GM12864 (cell line): ENCODE data around the gene PCNX2.

Experiments
- DNase-seq: peaks from one replicate; pipeline ENCODE4 v3.0.0-alpha.2; 2011; ENCODE audit warnings: low read depth
- H3K4me3 ChIP-seq: 2 replicates; pipeline ENCODE4 v1.5.1; 2011; ENCODE audit warnings: mild to moderate bottlenecking, low read depth, low read length, control low read depth
- TF ChIP-seq, protein P1 (sequence below): IDR thresholded peaks from 2 replicates; pipeline ENCODE4 v1.5.1; 2011; ENCODE audit warnings: low read depth, mild to moderate bottlenecking, moderate library complexity, low read length, control low read depth, inconsistent platforms; ENCODE audit errors: missing control alignments

Gene PCNX2

DNA sequence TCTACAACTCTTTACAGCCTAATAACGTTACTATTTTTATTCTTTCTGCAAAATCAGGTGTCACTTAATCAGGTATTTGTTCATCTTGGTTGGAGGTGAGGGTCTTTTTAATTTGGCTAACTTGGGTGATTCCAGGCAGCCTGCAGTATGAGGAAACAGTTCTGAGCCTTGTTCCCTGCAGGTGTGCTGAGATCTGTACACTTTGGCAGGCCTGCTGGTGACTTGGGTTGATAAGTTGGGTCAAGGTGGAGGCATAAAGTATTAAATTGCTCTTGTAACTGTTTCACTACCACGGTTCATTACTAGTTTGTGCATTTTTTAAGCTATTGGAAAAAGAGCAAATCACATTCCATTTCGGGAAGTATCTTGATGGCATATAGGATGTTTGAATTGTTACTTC is 42.0 kb upstream of the PCNX2 start:
- DNase-seq = no peak
- H3K4me3 ChIP-seq = no peak overlapping the region
- TF ChIP-seq, protein P1, sequence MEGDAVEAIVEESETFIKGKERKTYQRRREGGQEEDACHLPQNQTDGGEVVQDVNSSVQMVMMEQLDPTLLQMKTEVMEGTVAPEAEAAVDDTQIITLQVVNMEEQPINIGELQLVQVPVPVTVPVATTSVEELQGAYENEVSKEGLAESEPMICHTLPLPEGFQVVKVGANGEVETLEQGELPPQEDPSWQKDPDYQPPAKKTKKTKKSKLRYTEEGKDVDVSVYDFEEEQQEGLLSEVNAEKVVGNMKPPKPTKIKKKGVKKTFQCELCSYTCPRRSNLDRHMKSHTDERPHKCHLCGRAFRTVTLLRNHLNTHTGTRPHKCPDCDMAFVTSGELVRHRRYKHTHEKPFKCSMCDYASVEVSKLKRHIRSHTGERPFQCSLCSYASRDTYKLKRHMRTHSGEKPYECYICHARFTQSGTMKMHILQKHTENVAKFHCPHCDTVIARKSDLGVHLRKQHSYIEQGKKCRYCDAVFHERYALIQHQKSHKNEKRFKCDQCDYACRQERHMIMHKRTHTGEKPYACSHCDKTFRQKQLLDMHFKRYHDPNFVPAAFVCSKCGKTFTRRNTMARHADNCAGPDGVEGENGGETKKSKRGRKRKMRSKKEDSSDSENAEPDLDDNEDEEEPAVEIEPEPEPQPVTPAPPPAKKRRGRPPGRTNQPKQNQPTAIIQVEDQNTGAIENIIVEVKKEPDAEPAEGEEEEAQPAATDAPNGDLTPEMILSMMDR = no peak

DNA sequence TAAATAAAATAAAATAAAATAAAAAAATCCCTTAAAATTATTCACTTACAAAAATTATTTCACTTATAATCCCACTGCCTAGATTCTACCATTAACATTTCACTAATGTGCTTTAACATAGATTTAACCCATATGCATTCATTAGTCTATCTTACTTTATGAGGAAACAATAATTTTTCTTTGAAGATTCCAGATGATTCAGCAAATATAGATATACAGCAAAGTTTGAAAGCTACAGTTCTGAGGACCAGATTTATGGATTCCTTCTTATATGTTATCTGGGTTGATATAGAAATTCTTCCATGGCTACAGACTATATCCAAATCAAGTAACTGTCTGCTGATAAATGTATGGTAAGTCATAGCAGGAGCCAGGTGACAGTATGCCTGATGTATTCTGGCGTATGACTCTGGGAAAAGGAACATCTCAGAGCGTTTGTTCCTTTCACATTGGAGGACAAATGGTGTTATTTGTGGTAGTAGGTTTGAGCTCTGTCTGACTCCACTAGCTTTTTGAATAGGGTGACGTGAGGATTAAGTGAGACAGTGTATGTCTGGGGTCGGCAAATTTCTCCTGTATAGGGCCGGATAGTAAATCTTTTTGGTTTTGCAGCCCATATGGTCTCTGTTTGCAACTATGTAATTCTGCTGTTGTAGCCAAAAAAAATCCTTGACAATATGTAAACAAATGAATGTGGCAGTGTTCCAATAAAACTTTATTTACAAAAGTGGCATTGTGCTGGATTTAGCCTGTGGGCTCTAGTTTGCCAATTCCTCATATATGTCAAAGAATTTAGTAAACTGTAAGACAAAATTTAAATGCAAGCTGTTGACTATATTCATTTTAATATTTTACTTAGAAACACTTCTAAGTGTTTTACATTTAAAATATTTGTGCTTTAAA is 41.3 kb upstream of the PCNX2 start:
- TF ChIP-seq, protein P1 = no peak
- no peak for DNase-seq
- H3K4me3 ChIP-seq = no peak overlapping the region

DNA sequence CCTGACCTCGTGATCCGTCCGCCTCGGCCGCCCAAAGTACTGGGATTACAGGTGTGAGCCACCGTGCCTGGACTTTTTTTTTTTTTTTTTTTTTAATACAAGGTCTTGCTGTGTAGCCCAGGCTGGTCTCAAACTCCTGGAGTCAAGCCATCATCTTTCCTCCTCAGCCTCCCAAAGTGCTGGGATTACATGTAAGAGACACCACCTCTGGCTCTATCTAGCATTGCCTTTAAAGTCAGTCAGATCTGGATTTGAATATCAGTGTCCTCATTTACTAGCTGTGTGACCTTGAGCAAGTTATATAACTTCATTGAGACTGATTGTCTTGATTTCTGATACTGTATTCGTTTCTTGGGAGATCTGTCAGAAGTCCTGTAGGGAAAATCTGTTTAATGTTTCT is 38.6 kb upstream of the PCNX2 start:
- TF ChIP-seq, protein P1 = no peak
- H3K4me3 ChIP-seq = no peak overlapping the region
- no peak for DNase-seq

DNA sequence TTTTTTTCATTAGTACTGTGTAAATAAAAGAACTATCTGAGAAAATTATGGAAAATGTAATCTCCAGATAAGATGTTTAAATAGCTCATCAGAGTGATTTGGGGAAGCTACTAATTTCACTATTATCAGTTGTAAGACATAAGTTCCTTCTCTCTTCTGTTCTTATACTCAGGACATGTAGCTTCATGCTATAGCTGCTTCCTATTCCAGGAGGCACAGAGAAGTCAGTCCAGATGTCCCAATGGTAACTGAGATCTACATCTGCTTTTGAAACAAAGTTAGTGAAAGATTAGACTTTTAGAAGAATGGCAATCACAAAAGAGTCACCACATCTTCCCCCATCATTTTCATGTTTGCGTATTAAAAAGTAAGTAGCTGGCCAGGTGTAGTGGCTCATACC is 37.6 kb upstream of the PCNX2 start:
- no peak for DNase-seq
- H3K4me3 ChIP-seq = no peak overlapping the region
- TF ChIP-seq, protein P1 = no peak

DNA sequence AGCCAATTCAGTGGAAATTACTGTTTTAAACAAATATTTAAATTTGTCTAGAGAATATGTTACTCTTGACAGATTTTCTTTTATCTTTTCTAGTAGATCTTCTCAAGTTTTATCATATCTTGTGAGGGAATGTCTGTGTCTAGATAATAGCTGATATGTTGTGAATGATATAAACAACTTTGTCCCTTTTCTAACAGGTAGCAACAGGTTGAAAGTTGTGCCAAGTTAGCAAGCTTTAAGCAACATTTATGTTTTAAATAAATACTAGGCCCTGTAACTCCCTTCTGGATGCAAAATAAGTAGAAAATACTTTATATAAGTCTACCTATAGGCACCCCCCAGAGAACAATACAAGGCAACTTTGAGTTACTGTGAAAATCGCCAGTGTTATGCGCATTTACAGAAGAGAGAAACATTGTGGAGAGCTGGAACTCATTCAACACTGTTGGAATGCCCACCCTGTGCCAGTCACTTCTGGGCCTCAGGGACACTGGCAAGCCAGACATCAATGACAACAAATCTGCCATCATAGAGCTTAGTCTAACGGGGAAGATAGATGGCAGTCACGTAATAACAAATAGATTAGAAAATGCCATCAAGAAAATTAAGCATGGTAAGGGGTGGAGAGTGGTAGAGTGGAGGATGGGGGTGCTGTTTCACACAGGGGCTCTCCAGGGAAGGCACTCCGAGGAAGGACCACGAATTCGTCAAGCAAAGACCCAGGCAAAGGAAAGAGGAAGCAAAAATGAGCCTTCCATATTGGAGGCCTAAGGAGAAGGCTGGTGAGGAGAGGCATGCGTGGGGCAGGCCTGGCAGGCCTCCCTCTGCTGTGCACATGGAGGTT is 36.4 kb upstream of the PCNX2 start:
- TF ChIP-seq, protein P1 = no peak
- no peak overlapping the region for H3K4me3 ChIP-seq
- DNase-seq = no peak

DNA sequence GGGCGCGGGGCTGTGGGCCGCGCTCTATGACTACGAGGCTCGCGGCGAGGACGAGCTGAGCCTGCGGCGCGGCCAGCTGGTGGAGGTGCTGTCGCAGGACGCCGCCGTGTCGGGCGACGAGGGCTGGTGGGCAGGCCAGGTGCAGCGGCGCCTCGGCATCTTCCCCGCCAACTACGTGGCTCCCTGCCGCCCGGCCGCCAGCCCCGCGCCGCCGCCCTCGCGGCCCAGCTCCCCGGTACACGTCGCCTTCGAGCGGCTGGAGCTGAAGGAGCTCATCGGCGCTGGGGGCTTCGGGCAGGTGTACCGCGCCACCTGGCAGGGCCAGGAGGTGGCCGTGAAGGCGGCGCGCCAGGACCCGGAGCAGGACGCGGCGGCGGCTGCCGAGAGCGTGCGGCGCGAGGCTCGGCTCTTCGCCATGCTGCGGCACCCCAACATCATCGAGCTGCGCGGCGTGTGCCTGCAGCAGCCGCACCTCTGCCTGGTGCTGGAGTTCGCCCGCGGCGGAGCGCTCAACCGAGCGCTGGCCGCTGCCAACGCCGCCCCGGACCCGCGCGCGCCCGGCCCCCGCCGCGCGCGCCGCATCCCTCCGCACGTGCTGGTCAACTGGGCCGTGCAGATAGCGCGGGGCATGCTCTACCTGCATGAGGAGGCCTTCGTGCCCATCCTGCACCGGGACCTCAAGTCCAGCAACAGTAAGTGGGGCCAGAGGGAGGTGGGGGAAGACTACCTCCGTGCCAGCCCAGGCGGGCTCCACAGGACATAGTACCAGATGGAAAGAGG is 32.8 kb upstream of the PCNX2 start:
- H3K4me3 ChIP-seq = peak overlapping the region; percentile 68
- TF ChIP-seq, protein P1 = no peak
- DNase-seq = no peak
